GM18867 (cell line): ENCODE data around the gene LRRC8B.
A peak's percentile ranks its signal among the peaks of the same experiment; 100 is the strongest.

Experiments used
- ATAC-seq: cut with Tn5 transposase; IDR thresholded peaks from one replicate; pipeline ENCODE4 v1.9.1; 2021; ENCODE audit warnings: mild to moderate bottlenecking, moderate library complexity; ENCODE audit not compliant: unreplicated experiment

LRRC8B gene

DNA sequence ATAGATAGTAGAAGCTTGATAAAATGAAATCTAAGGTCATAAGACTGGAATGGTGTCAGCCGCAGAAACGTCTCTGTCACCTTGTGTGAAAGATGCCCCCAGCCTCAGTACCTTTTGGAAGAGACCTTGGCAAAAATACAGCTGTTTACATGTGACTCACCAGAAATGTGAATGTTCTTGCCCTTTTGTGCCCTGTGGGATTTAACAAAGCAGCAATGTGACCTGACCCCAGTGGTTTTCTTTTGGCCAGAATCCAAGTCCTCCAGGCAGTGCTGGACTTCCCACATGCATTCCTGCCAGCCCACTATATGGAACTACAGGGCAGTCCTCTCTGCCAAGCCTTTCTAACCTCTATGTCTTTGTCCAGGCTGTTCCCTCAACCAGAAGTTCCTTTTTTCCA is 81.1 kb downstream of the LRRC8B start:
- ATAC-seq = no peak

- peak; percentile 42 for ATAC-seq
Measured at GRCh38 chr1:89606227-89606980, 81.8 kb downstream of the LRRC8B start.

- no peak for ATAC-seq
Measured at GRCh38 chr1:89607156-89607555, 82.5 kb downstream of the LRRC8B start.

GRCh38 chr1:89607586-89608318 is 83.1 kb downstream of the LRRC8B start:
- ATAC-seq = no peak

DNA sequence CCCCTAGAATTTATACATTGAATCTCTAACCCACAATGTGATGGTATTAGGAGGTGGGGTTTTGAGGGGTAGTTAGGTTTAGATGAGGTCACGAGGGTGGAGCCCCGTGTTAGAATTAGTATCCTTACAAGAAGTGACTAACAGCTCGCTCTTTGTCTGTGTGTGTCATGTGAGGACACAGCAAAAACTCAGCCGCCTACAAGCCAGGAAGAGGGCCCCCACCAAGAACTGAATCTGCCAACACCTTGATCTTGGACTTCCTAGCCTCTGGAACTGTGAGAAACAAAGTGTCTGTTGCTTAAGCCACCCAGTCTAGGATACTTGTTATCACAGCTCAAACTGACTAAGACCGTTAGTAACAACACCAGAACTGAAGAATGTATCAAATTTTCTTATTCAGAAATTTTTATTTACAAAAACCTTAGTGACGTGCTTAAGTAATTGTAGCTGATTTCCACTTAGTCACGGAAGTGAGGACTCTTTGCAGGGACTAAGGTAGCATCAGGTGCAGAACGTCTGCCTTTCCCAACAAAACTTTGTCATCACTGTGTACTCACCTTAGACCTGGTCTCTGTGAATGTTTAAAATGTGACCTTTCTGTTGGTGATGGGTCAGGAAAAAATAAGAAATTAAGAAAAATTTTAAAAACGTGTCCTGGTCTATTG is 83.8 kb downstream of the LRRC8B start:
- ATAC-seq = no peak

GRCh38 chr1:89608984-89609725 is 84.5 kb downstream of the LRRC8B start:
- no peak for ATAC-seq

DNA sequence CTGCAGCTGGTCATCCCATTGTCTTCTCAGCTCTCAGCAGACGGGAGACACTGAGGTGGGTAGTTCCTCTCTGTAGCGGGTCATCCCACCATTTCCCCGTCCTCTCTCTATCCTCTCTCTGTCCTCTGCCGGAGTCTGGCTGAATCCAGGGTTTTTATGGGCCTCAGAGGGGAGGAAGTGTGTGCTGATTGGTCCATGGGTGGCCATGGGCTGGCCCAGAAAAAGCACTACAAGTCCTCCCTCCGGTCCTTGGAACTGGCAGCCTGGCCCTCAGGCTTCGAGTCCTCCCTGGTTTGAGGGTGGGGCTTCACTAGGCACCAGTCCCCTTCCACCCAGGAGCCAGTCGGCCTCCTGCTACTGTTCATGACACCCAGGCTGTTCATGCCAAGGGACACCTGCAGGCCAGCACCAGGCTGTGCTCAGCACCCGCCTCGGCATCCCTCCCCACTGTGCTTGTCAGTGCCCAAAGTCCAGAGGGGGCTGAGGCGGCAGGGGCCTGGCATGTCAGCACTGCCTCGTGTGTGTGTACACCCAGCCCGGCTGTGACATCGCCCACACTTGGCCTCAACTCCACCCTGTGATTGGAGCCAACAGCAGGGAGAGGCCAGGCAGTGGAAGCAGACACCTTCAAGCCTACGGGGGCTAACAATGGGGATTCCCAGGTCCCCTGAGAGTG is 85.3 kb downstream of the LRRC8B start:
- no peak for ATAC-seq

GRCh38 chr1:89610457-89611011 is 85.9 kb downstream of the LRRC8B start:
- no peak for ATAC-seq

GRCh38 chr1:89611721-89612120 is 87.1 kb downstream of the LRRC8B start:
- peak; percentile 97 for ATAC-seq

- ATAC-seq = no peak
Measured at GRCh38 chr1:89613928-89614327, 89.3 kb downstream of the LRRC8B start.

GRCh38 chr1:89615676-89616598 is 91.3 kb downstream of the LRRC8B start:
- ATAC-seq = no peak

DNA sequence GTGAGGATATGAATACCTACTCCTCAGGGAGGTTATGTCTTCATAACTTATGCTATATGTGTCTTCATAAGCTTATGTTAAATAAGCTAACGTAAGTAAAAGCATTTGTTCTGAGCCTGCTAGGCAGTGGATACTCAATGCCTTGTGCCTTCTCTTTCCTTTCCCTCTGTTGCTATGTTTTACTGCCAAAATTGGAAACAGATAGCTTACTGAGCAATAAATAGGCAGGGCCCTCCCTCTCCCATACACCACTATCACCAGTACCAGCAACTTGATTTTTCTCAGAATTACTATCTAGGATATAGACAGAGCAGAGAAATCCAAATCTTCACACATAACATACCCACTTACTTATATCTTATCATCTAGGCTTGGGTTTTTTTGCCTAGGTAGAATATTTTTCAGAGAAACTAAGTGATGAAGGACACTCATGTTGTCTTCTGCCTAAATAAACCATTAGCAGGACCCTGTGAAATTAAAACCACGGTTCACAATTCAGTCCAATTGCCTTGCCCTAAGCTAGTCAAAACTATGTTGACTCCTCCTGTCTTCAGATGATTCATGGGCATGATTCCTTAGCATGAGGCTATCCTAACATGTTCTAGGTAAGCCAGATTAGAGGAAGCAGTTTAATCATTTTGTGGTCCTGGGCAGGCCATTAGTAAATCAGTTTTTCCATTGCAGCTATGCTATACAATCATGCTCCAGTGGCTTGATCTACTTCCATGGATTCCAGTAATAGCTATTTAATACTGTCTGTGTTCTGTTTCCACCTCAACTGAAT is 92.4 kb downstream of the LRRC8B start:
- no peak for ATAC-seq

DNA sequence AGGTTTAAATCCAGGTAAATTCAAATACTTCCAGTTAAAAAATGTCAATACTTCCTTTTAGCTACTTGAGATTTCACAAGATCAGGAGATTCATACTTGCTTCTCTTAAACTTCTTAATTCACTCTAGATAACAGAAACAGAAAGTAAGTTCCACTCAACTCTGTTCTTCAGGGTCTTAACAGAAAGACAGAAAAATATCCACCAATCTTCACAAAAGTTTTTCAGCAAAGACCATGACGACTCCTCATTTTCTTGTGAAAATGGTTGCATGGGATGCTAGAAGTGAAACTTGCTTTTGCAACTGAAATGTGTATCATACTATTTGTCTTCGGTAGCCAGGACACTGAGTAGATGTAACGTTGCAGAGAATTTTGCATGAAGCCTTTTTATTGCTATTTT is 96.0 kb downstream of the LRRC8B start:
- no peak for ATAC-seq

- ATAC-seq = no peak
Measured at GRCh38 chr1:89622895-89623294, 98.3 kb downstream of the LRRC8B start.

- no peak for ATAC-seq
Measured at GRCh38 chr1:89624314-89624713, 99.7 kb downstream of the LRRC8B start.

- no peak for ATAC-seq
Measured at GRCh38 chr1:89624715-89625323, 100.2 kb downstream of the LRRC8B start.

- no peak for ATAC-seq
Measured at GRCh38 chr1:89627596-89627962, 103.0 kb downstream of the LRRC8B start.

DNA sequence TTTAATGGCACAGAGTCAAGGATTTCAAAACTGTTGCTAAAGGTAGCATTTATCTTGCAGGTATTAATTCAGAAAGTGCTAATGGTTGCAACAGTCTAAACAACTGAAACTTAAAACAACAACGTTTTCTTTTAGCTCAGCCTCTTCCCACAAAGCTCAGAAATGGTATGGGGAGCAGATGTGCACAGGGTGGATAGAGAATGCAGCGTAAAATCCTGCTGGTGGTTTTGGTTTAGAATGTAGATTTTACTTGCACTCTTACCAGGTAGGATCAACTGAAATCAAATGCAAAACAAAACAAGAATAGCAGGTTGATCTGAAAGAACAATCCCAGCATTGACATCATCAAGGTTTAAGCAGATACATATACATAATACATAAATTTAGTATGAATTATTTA is 104.5 kb downstream of the LRRC8B start:
- no peak for ATAC-seq
